ENCODE results near the gene CNTNAP2. TPM values are rescaled to one million over a fixed set of nuclear protein-coding genes. Genes with fewer than 3 reads are reported as not detected.

The CNTNAP2 gene
- total RNA-seq, 2 experiments from 2014 or later, result 0.28 TPM; not detected in 1

DNA sequence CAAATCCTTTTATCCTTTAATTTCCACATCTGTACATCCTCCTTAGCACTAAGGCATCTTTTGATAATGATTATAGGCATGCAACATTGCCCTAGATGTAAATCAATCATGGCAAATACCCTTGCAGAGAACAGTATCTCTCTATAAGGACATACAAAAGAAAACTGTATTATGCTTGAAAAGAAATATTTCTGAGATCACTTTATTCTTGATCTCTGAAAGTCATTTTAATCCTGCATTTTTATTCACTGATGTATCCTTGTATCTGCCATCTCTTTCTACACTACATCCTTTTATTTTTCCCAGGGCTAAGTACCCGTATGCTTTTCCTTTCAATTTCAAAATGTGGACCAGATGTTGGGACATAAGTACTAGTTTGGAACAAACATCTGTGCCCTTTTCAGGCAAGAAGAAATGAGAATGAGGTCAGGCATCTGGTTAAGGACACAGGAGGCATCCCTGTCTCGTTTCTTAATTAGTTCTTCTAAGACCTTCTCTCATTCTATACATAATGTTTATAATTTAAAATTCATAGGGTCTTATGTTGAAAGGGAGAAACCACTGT, 338.6 kb downstream of the CNTNAP2 start:
- intact Hi-C loops (cut with micrococcal nuclease; ENCODE audit: unreplicated experiment), result no loop called here
- Histone ChIP-seq H3K4me1 (ENCODE audit: insufficient read depth, low read length, poor library complexity, severe bottlenecking) (no peaks in the 10 kb centered on the region), H3K27ac (ENCODE audit: low read depth, low read length, poor library complexity, severe bottlenecking) (no peak overlapping the region), H3K9me3 (ENCODE audit: low read length) (no peaks in the 10 kb centered on the region), H3K4me3 (ENCODE audit: low read depth, low read length, poor library complexity, severe bottlenecking) (no peak overlapping the region), H4K20me1 (ENCODE audit: insufficient read depth, low read length) (no peaks in the 10 kb centered on the region), H3K9me2 (ENCODE audit: insufficient read depth, low read length) (no peaks in the 10 kb centered on the region), H3K4me2 (ENCODE audit: low read length) (no peak overlapping the region), H3K79me2 (ENCODE audit: insufficient read depth, low read depth, low read length) (no peaks in the 10 kb centered on the region), H2AFZ (ENCODE audit: low read length) (no peak overlapping the region), H3K36me3 (ENCODE audit: insufficient read depth, low read length) (no peaks in the 10 kb centered on the region)
- no TSS peak for BruUV-seq (replicated peaks)
- TF ChIP-seq, protein P1, sequence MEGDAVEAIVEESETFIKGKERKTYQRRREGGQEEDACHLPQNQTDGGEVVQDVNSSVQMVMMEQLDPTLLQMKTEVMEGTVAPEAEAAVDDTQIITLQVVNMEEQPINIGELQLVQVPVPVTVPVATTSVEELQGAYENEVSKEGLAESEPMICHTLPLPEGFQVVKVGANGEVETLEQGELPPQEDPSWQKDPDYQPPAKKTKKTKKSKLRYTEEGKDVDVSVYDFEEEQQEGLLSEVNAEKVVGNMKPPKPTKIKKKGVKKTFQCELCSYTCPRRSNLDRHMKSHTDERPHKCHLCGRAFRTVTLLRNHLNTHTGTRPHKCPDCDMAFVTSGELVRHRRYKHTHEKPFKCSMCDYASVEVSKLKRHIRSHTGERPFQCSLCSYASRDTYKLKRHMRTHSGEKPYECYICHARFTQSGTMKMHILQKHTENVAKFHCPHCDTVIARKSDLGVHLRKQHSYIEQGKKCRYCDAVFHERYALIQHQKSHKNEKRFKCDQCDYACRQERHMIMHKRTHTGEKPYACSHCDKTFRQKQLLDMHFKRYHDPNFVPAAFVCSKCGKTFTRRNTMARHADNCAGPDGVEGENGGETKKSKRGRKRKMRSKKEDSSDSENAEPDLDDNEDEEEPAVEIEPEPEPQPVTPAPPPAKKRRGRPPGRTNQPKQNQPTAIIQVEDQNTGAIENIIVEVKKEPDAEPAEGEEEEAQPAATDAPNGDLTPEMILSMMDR (conservative IDR thresholded peaks at IDR 0.05; ENCODE audit: low read length), result no peak
- TF ChIP-seq EZH2phosphoT487 (IDR thresholded peaks at IDR 0.05; ENCODE audit: borderline replicate concordance, low read depth, low read length), result no peak
- ChIA-PET CTCF (ENCODE audit: unreplicated experiment) (no interaction called here), POLR2A (no interaction called here)
- DNase-seq (ENCODE audit: low spot score), result no peak

DNA sequence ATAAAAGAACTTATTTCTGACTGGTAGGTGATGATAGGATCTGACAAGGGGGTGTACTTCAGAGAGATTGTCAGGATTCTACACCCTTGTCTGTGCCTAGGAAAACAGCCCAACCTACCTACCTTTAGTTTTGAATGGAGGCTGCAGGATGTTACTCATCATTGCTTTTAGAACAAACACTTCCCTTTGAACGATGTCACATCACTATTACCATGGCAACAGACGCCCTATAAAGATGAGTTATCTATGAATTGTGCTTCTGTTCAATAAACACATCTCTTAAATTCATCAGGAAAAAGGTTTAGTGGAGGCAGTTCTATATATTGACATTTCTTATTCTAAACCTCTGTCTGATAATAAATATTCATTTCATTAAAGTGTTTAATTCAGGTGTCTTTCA, 362.4 kb downstream of the CNTNAP2 start:
- H4K20me1 ChIP-seq (ENCODE audit: insufficient read depth, low read length), result no peaks in the 10 kb centered on the region
- H3K4me1 ChIP-seq (ENCODE audit: insufficient read depth, low read length, poor library complexity, severe bottlenecking), result no peaks in the 10 kb centered on the region

DNA sequence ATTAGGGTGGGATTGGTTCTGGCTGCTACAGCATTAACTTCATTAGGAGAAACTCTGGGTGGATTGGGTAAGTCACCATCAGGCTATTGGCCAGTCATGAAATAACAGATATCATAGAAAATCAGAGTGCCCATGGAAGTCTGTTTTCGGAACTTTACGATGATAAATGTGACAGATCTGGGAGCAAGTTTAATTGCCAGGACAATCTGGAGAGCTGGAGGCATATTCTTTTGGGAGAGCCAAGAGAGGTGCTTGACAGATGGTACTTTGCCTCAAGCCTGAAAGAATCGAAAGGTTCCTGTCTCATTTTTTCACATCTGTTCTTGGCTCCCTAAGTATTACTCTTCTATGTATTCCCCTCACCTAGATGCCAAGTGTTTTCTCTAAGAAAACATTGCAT, 369.9 kb downstream of the CNTNAP2 start:
- Histone ChIP-seq H3K4me1 (ENCODE audit: insufficient read depth, low read length, poor library complexity, severe bottlenecking) (no peaks in the 10 kb centered on the region), H3K9me3 (ENCODE audit: low read length) (no peaks in the 10 kb centered on the region), H2AFZ (ENCODE audit: low read length) (no peak overlapping the region), H3K9me2 (ENCODE audit: insufficient read depth, low read length) (no peaks in the 10 kb centered on the region), H3K4me2 (ENCODE audit: low read length) (no peak overlapping the region), H3K4me3 (ENCODE audit: low read depth, low read length, poor library complexity, severe bottlenecking) (no peak overlapping the region), H4K20me1 (ENCODE audit: insufficient read depth, low read length) (no peaks in the 10 kb centered on the region), H3K36me3 (ENCODE audit: insufficient read depth, low read length) (no peaks in the 10 kb centered on the region), H3K79me2 (ENCODE audit: insufficient read depth, low read depth, low read length) (no peaks in the 10 kb centered on the region), H3K27ac (ENCODE audit: low read depth, low read length, poor library complexity, severe bottlenecking) (no peak overlapping the region)
- no TSS peak for BruUV-seq (replicated peaks)
- POLR2A ChIA-PET, result no interaction called here
- intact Hi-C loops (cut with micrococcal nuclease; ENCODE audit: unreplicated experiment), result no loop called here
- TF ChIP-seq EZH2phosphoT487 (IDR thresholded peaks at IDR 0.05; ENCODE audit: borderline replicate concordance, low read depth, low read length), result no peak
- TF ChIP-seq, protein P1 (conservative IDR thresholded peaks at IDR 0.05; ENCODE audit: low read length), result no peak
- no peak for DNase-seq (ENCODE audit: low spot score)
- CTCF ChIA-PET (ENCODE audit: unreplicated experiment), result no interaction called here

More for the DNA sequence above, 362.4 kb downstream of the CNTNAP2 start:
- Histone ChIP-seq H3K27ac (ENCODE audit: low read depth, low read length, poor library complexity, severe bottlenecking) (no peak overlapping the region), H2AFZ (ENCODE audit: low read length) (no peak overlapping the region), H3K9me3 (ENCODE audit: low read length) (no peaks in the 10 kb centered on the region), H3K79me2 (ENCODE audit: insufficient read depth, low read depth, low read length) (no peaks in the 10 kb centered on the region), H3K4me3 (ENCODE audit: low read depth, low read length, poor library complexity, severe bottlenecking) (no peak overlapping the region), H3K9me2 (ENCODE audit: insufficient read depth, low read length) (no peaks in the 10 kb centered on the region), H3K4me2 (ENCODE audit: low read length) (no peak overlapping the region), H3K36me3 (ENCODE audit: insufficient read depth, low read length) (no peaks in the 10 kb centered on the region)
- BruUV-seq (replicated peaks), result no TSS peak
- ChIA-PET CTCF (ENCODE audit: unreplicated experiment) (no interaction called here), POLR2A (no interaction called here)
- intact Hi-C loops (cut with micrococcal nuclease; ENCODE audit: unreplicated experiment), result no loop called here
- no peak for DNase-seq (ENCODE audit: low spot score)
- TF ChIP-seq EZH2phosphoT487 (IDR thresholded peaks at IDR 0.05; ENCODE audit: borderline replicate concordance, low read depth, low read length), result no peak
- TF ChIP-seq, protein P1 (conservative IDR thresholded peaks at IDR 0.05; ENCODE audit: low read length), result no peak
